Kidney epithelial cell (primary cell): ENCODE results near the gene SAMD8. TPM values are rescaled to one million over a fixed set of nuclear protein-coding genes. Genes with fewer than 3 reads are reported as not detected.

Source experiments
- DNase-seq: peaks from one replicate; pipeline ENCODE4 v3.0.0-alpha.2; 2010; ENCODE audit warnings: low read depth
- H3K27me3 ChIP-seq: 2 replicates; pipeline ENCODE4 v1.6.0; 2011; ENCODE audit warnings: low read length; ENCODE audit not compliant: control insufficient read depth, insufficient read depth
- H3K36me3 ChIP-seq: 2 replicates; pipeline ENCODE4 v1.5.1; 2011; ENCODE audit warnings: low read length; ENCODE audit not compliant: control insufficient read depth, insufficient read depth
- H3K4me3 ChIP-seq: 2 replicates; pipeline ENCODE4 v1.5.1; 2011; ENCODE audit warnings: low read depth, mild to moderate bottlenecking, control low read depth, low read length
- CTCF ChIP-seq: IDR thresholded peaks from 2 replicates; pipeline ENCODE4 v1.5.1; 2011; ENCODE audit warnings: mild to moderate bottlenecking, moderate library complexity, low read length, control low read depth, inconsistent platforms; ENCODE audit not compliant: insufficient read depth, poor library complexity, severe bottlenecking
- total RNA-seq: library from RNA; depleted of rRNA; stranded (reverse); fragments of >200 nt; gene quantifications from 2 replicates; pipeline ENCODE4 v1.2.3, GENCODE V29; 2015

The SAMD8 gene
- total RNA-seq, 1 donor from 2014 or later: 14.9 TPM

- no peaks in the 10 kb centered on the region for H3K27me3 ChIP-seq
These were observed 13.7 kb upstream of the SAMD8 start for GRCh38 chr10:75097666-75098285.

GRCh38 chr10:75098902-75099673 lies 12.4 kb upstream of the SAMD8 start:
- Histone ChIP-seq H3K27me3 (no peaks in the 10 kb centered on the region), H3K4me3 (no peak overlapping the region), H3K36me3 (no peaks in the 10 kb centered on the region)
- no peak for TF ChIP-seq CTCF
- no peak for DNase-seq

More at GRCh38 chr10:75097666-75098285, 13.7 kb upstream of the SAMD8 start:
- peak; percentile 20 for TF ChIP-seq CTCF
- DNase-seq: no peak
- no peak overlapping the region for H3K4me3 ChIP-seq
- no peaks in the 10 kb centered on the region for H3K36me3 ChIP-seq

- Histone ChIP-seq H3K4me3 (no peak overlapping the region), H3K27me3 (no peaks in the 10 kb centered on the region), H3K36me3 (no peaks in the 10 kb centered on the region)
- TF ChIP-seq CTCF: peak; percentile 98
- no peak for DNase-seq
These were observed 11.3 kb upstream of the SAMD8 start for GRCh38 chr10:75099952-75100763.

- no peak for DNase-seq
- H3K36me3 ChIP-seq: no peaks in the 10 kb centered on the region
- H3K4me3 ChIP-seq: no peak overlapping the region
- H3K27me3 ChIP-seq: no peaks in the 10 kb centered on the region
- no peak for TF ChIP-seq CTCF
These were observed 10.6 kb upstream of the SAMD8 start for GRCh38 chr10:75100764-75101291.

GRCh38 chr10:75101416-75102251 lies 9.8 kb upstream of the SAMD8 start:
- Histone ChIP-seq H3K4me3 (no peak overlapping the region), H3K27me3 (no peaks in the 10 kb centered on the region), H3K36me3 (no peaks in the 10 kb centered on the region)
- TF ChIP-seq CTCF: no peak
- DNase-seq: no peak
